HepG2 (cell line): ENCODE measurements around the gene RANBP3. TPM values are rescaled to one million over a fixed set of nuclear protein-coding genes. Genes with fewer than 3 reads are reported as not detected.
A peak's percentile ranks its signal among the peaks of the same experiment; 100 is the strongest.

Source experiments
- BCL6 ChIP-seq: IDR thresholded peaks from 2 replicates; pipeline ENCODE4 v1.6.1; 2016; ENCODE audit warnings: missing genetic modification reagents, missing compliant biosample characterization
- FOXP1 ChIP-seq, 2 experiments: fragments of 450-650 bp in 1 of 2; IDR thresholded peaks; 2 replicates each; pipeline ENCODE4 v1.6.1; 2017 to 2018; ENCODE audit warnings: antibody characterized with exemption in 1 of 2
- KDM4B ChIP-seq: sonication (generic); formaldehyde crosslinking; IDR thresholded peaks from 2 replicates; pipeline ENCODE4 v1.4.0; 2020; ENCODE audit warnings: missing genetic modification reagents
- KDM6A ChIP-seq: IDR thresholded peaks from 2 replicates; pipeline ENCODE4 v1.6.1; 2016; ENCODE audit warnings: low read depth
- KLF13 ChIP-seq: sonication (generic); formaldehyde crosslinking; IDR thresholded peaks from 2 replicates; pipeline ENCODE4 v1.4.0; 2020; ENCODE audit warnings: mild to moderate bottlenecking, missing genetic modification reagents
- NFYB ChIP-seq: sonication (generic); formaldehyde crosslinking; IDR thresholded peaks from 2 replicates; pipeline ENCODE4 v1.4.0; 2020; ENCODE audit warnings: missing genetic modification reagents
- PCBP1 ChIP-seq: fragments of 200-400 bp; formaldehyde crosslinking; IDR thresholded peaks from 2 replicates; pipeline ENCODE4 v1.6.1; 2017; ENCODE audit warnings: mild to moderate bottlenecking, low read depth, low read length, borderline replicate concordance
- RFX5 ChIP-seq: IDR thresholded peaks from 2 replicates; pipeline ENCODE4 v1.6.1; 2011; ENCODE audit warnings: low read depth, low read length, improper control_type of control experiment
- SALL2 ChIP-seq: sonication (generic); formaldehyde crosslinking; IDR thresholded peaks from 2 replicates; pipeline ENCODE4 v1.8.1; 2023; ENCODE audit warnings: mild to moderate bottlenecking, missing genetic modification reagents, inconsistent platforms
- SNAPC2 ChIP-seq: sonication (generic); formaldehyde crosslinking; IDR thresholded peaks from 2 replicates; pipeline ENCODE4 v1.8.1; 2022; ENCODE audit warnings: mild to moderate bottlenecking, missing genetic modification reagents
- ZC3H13 ChIP-seq: sonication (generic); formaldehyde crosslinking; IDR thresholded peaks from 2 replicates; pipeline ENCODE4 v1.8.1; 2023; ENCODE audit warnings: mild to moderate bottlenecking, missing genetic modification reagents, moderate library complexity
- ZFP37 ChIP-seq: sonication (generic); formaldehyde crosslinking; IDR thresholded peaks from 2 replicates; pipeline ENCODE4 v1.4.0; 2020; ENCODE audit warnings: missing genetic modification reagents, borderline replicate concordance
- ZNF232 ChIP-seq: sonication (generic); formaldehyde crosslinking; IDR thresholded peaks from 2 replicates; pipeline ENCODE4 v1.4.0; 2020; ENCODE audit warnings: missing genetic modification reagents, borderline replicate concordance
- ZNF274 ChIP-seq: sonication (generic); formaldehyde crosslinking; IDR thresholded peaks from 2 replicates; pipeline ENCODE4 v1.5.1; 2020; ENCODE audit warnings: mild to moderate bottlenecking, missing genetic modification reagents
- ZNF589 ChIP-seq: sonication (generic); formaldehyde crosslinking; conservative IDR thresholded peaks from 2 replicates; pipeline ENCODE4 v1.8.0; 2022; ENCODE audit warnings: mild to moderate bottlenecking, moderate library complexity, missing genetic modification reagents
- polyA plus RNA-seq, 8 experiments: library from polyadenylated mRNA; depleted of rRNA in 3 of 8; stranded (reverse) in 7 of 8; unstranded in 1 of 8; fragments of >200 nt; fragmentation: Illumina TruSeq in 4 of 8; extraction: Trizol in 4 of 8; gene quantifications; 2 replicates each; pipeline versions ENCODE4 v1.2.1 to v1.2.3, GENCODE V29; 2011 to 2016; ENCODE audit warnings: low read depth in 4 of 8, missing spikeins in 1 of 8, mixed read lengths in 1 of 8; ENCODE audit not compliant: insufficient read depth in 1 of 8
- total RNA-seq, 5 experiments: library from RNA; depleted of rRNA; stranded (reverse); fragments of >200 nt; fragmentation: Illumina TruSeq; extraction: Trizol; gene quantifications; 2 replicates each; pipeline ENCODE4 v1.2.3, GENCODE V29; 2016; ENCODE audit warnings: low read depth in 1 of 5
- TF ChIP-seq, protein P1 (sequence below): sonication (generic); formaldehyde crosslinking; IDR thresholded peaks from 2 replicates; pipeline ENCODE4 v1.8.1; 2023; ENCODE audit warnings: missing genetic modification reagents, mild to moderate bottlenecking, borderline replicate concordance
- TF ChIP-seq, protein P2 (sequence below): IDR thresholded peaks from 2 replicates; pipeline ENCODE4 v1.6.1; 2012; ENCODE audit warnings: low read length, improper control_type of control experiment
- TF ChIP-seq, protein P3 (sequence below): sonication (generic); formaldehyde crosslinking; IDR thresholded peaks from 2 replicates; pipeline ENCODE4 v1.9.0; 2021; ENCODE audit warnings: missing genetic modification reagents, mild to moderate bottlenecking, borderline replicate concordance
- TF ChIP-seq, protein P4 (sequence below), 2 experiments: fragments of 450-650 bp in 1 of 2; sonication (generic) in 1 of 2; formaldehyde crosslinking; IDR thresholded peaks; 2 replicates each; pipeline versions ENCODE4 v1.5.0 to v1.8.0; 2020 to 2022; ENCODE audit warnings: mild to moderate bottlenecking in 1 of 2, missing genetic modification reagents in 1 of 2
- TF ChIP-seq, protein P5 (sequence below): sonication (generic); formaldehyde crosslinking; IDR thresholded peaks from 2 replicates; pipeline ENCODE4 v1.4.0; 2020; ENCODE audit warnings: missing genetic modification reagents, borderline replicate concordance

The RANBP3 gene
- total and polyA plus RNA-seq, 2 of the 13 experiments (the other 11 are each of a cell fraction or from before 2014, with no cell fraction given) = 39.5 to 149 TPM

DNA sequence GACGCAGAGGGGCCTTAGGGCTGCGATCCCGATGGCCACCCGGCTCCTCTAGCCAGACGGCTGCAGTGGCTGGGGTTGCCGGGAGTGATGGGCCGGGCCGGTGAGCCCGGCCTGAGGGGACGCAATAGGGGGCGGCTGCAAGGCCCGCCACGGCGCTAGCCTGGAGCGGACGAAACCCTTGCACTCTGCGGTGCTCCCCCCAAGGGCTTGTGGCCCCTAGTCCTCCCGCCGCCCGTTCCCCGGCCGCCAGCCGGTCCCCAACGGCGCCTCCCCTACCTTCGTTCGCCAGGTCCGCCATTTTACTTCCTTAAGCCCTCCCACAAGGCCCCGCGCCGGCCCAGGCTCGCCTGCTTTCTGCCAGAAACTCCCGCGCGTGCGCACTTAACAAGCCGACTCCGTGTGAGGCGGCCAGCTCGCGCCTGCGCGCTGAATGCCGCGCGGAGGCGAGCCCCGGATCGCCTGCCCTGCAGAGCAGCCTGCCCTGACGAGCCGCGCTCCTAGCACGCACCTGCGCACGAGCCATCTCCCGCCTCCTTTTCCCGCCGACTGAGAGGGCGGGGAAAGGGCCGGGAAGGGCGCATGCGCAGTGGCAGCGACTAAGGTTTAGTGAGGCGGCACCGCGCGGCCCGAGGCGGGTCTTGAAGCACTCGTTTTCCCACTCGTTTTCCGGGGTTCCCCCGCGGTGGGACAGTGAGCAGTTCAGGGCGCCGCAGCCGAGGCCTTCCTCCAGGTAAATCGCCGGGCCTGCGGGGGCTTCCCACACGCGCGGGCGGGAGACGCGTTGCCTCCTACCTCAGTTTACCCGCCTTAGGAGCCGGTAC, at the start of gene RANBP3 (continued):
- TF ChIP-seq NFYB (CRISPR knock-in tag) (peak; percentile 67), ZC3H13 (peak; percentile 100), SALL2 (CRISPR knock-in tag) (peak; percentile 100), BCL6 (peak; percentile 85), ZNF232 (CRISPR knock-in tag) (peak; percentile 100), RFX5 (peak; percentile 10; the same call in 1 of the 2 replicates), KDM6A (CRISPR knock-in tag) (peak; percentile 70), FOXP1 (IDR thresholded peaks at IDR 0.05) (no peak), FOXP1 (CRISPR knock-in tag; IDR thresholded peaks at IDR 0.05) (peak; percentile 31; the same call in 1 of the 2 replicates), KDM4B (CRISPR knock-in tag) (peak; percentile 98), ZFP37 (CRISPR knock-in tag) (peak; percentile 100), PCBP1 (no peak), SNAPC2 (CRISPR knock-in tag) (peak; percentile 99), KLF13 (CRISPR knock-in tag) (peak; percentile 99), ZNF274 (peak; percentile 100), ZNF589 (CRISPR knock-in tag) (peak; percentile 100)
- TF ChIP-seq, protein P1, sequence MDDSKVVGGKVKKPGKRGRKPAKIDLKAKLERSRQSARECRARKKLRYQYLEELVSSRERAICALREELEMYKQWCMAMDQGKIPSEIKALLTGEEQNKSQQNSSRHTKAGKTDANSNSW (CRISPR knock-in tag) = peak; percentile 100
- TF ChIP-seq, protein P2, sequence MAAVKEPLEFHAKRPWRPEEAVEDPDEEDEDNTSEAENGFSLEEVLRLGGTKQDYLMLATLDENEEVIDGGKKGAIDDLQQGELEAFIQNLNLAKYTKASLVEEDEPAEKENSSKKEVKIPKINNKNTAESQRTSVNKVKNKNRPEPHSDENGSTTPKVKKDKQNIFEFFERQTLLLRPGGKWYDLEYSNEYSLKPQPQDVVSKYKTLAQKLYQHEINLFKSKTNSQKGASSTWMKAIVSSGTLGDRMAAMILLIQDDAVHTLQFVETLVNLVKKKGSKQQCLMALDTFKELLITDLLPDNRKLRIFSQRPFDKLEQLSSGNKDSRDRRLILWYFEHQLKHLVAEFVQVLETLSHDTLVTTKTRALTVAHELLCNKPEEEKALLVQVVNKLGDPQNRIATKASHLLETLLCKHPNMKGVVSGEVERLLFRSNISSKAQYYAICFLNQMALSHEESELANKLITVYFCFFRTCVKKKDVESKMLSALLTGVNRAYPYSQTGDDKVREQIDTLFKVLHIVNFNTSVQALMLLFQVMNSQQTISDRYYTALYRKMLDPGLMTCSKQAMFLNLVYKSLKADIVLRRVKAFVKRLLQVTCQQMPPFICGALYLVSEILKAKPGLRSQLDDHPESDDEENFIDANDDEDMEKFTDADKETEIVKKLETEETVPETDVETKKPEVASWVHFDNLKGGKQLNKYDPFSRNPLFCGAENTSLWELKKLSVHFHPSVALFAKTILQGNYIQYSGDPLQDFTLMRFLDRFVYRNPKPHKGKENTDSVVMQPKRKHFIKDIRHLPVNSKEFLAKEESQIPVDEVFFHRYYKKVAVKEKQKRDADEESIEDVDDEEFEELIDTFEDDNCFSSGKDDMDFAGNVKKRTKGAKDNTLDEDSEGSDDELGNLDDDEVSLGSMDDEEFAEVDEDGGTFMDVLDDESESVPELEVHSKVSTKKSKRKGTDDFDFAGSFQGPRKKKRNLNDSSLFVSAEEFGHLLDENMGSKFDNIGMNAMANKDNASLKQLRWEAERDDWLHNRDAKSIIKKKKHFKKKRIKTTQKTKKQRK = no peak
- TF ChIP-seq, protein P3, sequence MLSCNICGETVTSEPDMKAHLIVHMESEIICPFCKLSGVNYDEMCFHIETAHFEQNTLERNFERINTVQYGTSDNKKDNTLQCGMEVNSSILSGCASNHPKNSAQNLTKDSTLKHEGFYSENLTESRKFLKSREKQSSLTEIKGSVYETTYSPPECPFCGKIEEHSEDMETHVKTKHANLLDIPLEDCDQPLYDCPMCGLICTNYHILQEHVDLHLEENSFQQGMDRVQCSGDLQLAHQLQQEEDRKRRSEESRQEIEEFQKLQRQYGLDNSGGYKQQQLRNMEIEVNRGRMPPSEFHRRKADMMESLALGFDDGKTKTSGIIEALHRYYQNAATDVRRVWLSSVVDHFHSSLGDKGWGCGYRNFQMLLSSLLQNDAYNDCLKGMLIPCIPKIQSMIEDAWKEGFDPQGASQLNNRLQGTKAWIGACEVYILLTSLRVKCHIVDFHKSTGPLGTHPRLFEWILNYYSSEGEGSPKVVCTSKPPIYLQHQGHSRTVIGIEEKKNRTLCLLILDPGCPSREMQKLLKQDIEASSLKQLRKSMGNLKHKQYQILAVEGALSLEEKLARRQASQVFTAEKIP (CRISPR knock-in tag) = no peak
- TF ChIP-seq, protein P4, sequence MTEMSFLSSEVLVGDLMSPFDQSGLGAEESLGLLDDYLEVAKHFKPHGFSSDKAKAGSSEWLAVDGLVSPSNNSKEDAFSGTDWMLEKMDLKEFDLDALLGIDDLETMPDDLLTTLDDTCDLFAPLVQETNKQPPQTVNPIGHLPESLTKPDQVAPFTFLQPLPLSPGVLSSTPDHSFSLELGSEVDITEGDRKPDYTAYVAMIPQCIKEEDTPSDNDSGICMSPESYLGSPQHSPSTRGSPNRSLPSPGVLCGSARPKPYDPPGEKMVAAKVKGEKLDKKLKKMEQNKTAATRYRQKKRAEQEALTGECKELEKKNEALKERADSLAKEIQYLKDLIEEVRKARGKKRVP (CRISPR knock-in tag; IDR thresholded peaks at IDR 0.05) = peak in 1 of 2 experiments; percentile 93; a peak in 2 of 4 replicates
- TF ChIP-seq, protein P5, sequence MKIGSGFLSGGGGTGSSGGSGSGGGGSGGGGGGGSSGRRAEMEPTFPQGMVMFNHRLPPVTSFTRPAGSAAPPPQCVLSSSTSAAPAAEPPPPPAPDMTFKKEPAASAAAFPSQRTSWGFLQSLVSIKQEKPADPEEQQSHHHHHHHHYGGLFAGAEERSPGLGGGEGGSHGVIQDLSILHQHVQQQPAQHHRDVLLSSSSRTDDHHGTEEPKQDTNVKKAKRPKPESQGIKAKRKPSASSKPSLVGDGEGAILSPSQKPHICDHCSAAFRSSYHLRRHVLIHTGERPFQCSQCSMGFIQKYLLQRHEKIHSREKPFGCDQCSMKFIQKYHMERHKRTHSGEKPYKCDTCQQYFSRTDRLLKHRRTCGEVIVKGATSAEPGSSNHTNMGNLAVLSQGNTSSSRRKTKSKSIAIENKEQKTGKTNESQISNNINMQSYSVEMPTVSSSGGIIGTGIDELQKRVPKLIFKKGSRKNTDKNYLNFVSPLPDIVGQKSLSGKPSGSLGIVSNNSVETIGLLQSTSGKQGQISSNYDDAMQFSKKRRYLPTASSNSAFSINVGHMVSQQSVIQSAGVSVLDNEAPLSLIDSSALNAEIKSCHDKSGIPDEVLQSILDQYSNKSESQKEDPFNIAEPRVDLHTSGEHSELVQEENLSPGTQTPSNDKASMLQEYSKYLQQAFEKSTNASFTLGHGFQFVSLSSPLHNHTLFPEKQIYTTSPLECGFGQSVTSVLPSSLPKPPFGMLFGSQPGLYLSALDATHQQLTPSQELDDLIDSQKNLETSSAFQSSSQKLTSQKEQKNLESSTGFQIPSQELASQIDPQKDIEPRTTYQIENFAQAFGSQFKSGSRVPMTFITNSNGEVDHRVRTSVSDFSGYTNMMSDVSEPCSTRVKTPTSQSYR (CRISPR knock-in tag) = peak; percentile 87; the same call in 1 of the 2 replicates
